Heart right ventricle (tissue), 16 donors: ENCODE results near the gene BNIP5. TPM values are rescaled to one million over a fixed set of nuclear protein-coding genes. Genes with fewer than 3 reads are reported as not detected.
A peak's percentile ranks its signal among the peaks of the same experiment; 100 is the strongest.

Source experiments
- ATAC-seq, 8 donors: fragments of 200-7000 bp; cut with Tn5 transposase; one replicate each; pipeline ENCODE4 v1.9.1; 2020; ENCODE audit warnings: mild to moderate bottlenecking in 8 of 8, moderate library complexity in 8 of 8, moderate number of reproducible peaks in 1 of 8
- DNase-seq, 2 donors: peaks; one replicate each; pipeline ENCODE4 v3.0.0-alpha.2; 2020
- H3K27ac ChIP-seq, 10 donors: fragments of 200-600 bp; sonication (generic) in 2 of 10; one replicate each; pipeline versions ENCODE4 v1.5.0 to v1.8.0; 2020 to 2022; ENCODE audit warnings: mild to moderate bottlenecking in 3 of 10
- H3K27me3 ChIP-seq, 7 donors: fragments of 200-600 bp; one replicate each; pipeline ENCODE4 v1.8.0; 2021 to 2022; ENCODE audit warnings: mild to moderate bottlenecking in 2 of 7
- H3K36me3 ChIP-seq, 9 donors: fragments of 200-600 bp; sonication (generic) in 1 of 9; one replicate each; pipeline versions ENCODE4 v1.5.0 to v1.8.0; 2020 to 2022; ENCODE audit warnings: mild to moderate bottlenecking in 2 of 9
- H3K4me1 ChIP-seq, 9 donors: fragments of 200-600 bp; sonication (generic) in 1 of 9; one replicate each; pipeline versions ENCODE4 v1.5.0 to v1.8.0; 2020 to 2022; ENCODE audit warnings: mild to moderate bottlenecking in 4 of 9
- H3K4me3 ChIP-seq, 10 donors: fragments of 200-600 bp; sonication (generic) in 2 of 10; one replicate each; pipeline versions ENCODE4 v1.5.0 to v1.8.0; 2020 to 2022; ENCODE audit warnings: mild to moderate bottlenecking in 7 of 10, moderate library complexity in 2 of 10
- H3K9me3 ChIP-seq, 11 donors: fragments of 200-600 bp in 10 of 11; sonication (generic) in 2 of 11; one replicate each; pipeline versions ENCODE4 v1.5.0 to v1.8.0; 2013 to 2022; ENCODE audit warnings: mild to moderate bottlenecking in 2 of 11, control low read depth in 1 of 11, moderate library complexity in 1 of 11
- WGBS, 2 donors: extraction: QIAGEN DNeasy Blood & Tissue Kit; methylation state at CpG; one replicate each; pipeline ENCODE4 v1.1.7; 2013; ENCODE audit warnings: inconsistent platforms in 1 of 2; 5-methylcytosine and 5-hydroxymethylcytosine counted together
- intact Hi-C, 10 donors: fragments of 100-400 bp; cut with DNase I; formaldehyde crosslinking; loops; one replicate each; pipeline versions ENCODE4 v1.11.1 to v1.14.2; 2022
- polyA plus RNA-seq, 2 donors: library from polyadenylated mRNA; stranded (reverse); fragments of 200-250 nt; gene quantifications; one replicate each; pipeline ENCODE4 v1.2.3, GENCODE V29; 2013
- total RNA-seq, 10 donors: library from RNA; stranded (reverse); fragmentation: NEBNext Ultra II Directional in 3 of 10; extraction: Animal tissue kit (Norgen Biotek cat#: 25700) in 3 of 10; gene quantifications; one replicate each; pipeline versions ENCODE4 v1.2.1 to v1.2.4, GENCODE V29; 2021 to 2023
- TF ChIP-seq, protein P1 (sequence below), 9 donors: fragments of 200-600 bp; sonication (generic) in 2 of 9; IDR thresholded peaks; one replicate each; pipeline versions ENCODE4 v1.5.0 to v1.8.0; 2021 to 2022; ENCODE audit warnings: antibody characterized with exemption in 9 of 9, mild to moderate bottlenecking in 5 of 9, moderate library complexity in 1 of 9
- donor health status: Arrhythmogenic right ventricular cardiomyopathy.
- donor health status: ischemic (EF 13 %, LVEDD 7.1; RV severe dilation, severe dysfunction).
- donor health status: healthy with polysubstance abuse.
- donor health status: DM: no; HTN: yes; CAD: no.
- donor health status: DM: no; HTN: no; CAD: no.
- donor health status: ischemic (EF 25% LVEDD 6.9; RV normal size, moderate dysfunction).
- donor health status: ischemic (EF 25% LVEDD 5.7; RV mildly dilated, moderate dysfunction).
- donor health status: healthy.
- donor health status: DM: yes; HTN: yes; CAD: no.
- donor health status: Ischemic cardiomyopathy.
- donor health status: ischemic (EF 35%, LVEDD 5.7; RV mildly dilated, moderate dysfunction).
- donor health status: nonischemic (EF 11% LVEDD 7.7; RV severe dilation, severe dysfunction).
- donor health status: DM: yes; HTN: yes; CAD: no.
- donor health status: PGD.
- donor health status: ischemic (EF 29% LVEDD 5.4; RV normal size, mild dysfunction).
- donor health status: nonischemic (EF 23%, LVEDD 6.1; RV moderate dilation, normal function).

BNIP5 gene
- total and polyA plus RNA-seq, 12 donors, result not detected

GRCh38 chr6:36352477-36353157 lies 15.9 kb upstream of the BNIP5 start:
- Histone ChIP-seq H3K36me3 (no peaks in the 10 kb centered on the region), H3K4me3 (no peak overlapping the region), H3K27ac (no peak overlapping the region), H3K9me3 (peaks cover 0 to 7% (median 0%) of the 10 kb centered on the region in 11 donors), H3K27me3 (peaks cover 0 to 73% (median 28%) of the 10 kb centered on the region in 7 donors), H3K4me1 (peaks cover 0 to 39% (median 19%) of the 10 kb centered on the region in 9 donors)
- intact Hi-C loops, result loop anchor here in 4 of 10 donors (10.0 kb wide), 2 partner anchors 228 to 328 kb away; partner anchors contain the start of genes MAPK14 (in 2 of the 4) and SLC26A8 (in 2 of the 4)
- no peak for DNase-seq
- TF ChIP-seq, protein P1, sequence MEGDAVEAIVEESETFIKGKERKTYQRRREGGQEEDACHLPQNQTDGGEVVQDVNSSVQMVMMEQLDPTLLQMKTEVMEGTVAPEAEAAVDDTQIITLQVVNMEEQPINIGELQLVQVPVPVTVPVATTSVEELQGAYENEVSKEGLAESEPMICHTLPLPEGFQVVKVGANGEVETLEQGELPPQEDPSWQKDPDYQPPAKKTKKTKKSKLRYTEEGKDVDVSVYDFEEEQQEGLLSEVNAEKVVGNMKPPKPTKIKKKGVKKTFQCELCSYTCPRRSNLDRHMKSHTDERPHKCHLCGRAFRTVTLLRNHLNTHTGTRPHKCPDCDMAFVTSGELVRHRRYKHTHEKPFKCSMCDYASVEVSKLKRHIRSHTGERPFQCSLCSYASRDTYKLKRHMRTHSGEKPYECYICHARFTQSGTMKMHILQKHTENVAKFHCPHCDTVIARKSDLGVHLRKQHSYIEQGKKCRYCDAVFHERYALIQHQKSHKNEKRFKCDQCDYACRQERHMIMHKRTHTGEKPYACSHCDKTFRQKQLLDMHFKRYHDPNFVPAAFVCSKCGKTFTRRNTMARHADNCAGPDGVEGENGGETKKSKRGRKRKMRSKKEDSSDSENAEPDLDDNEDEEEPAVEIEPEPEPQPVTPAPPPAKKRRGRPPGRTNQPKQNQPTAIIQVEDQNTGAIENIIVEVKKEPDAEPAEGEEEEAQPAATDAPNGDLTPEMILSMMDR (IDR thresholded peaks at IDR 0.05), result no peak
- ATAC-seq, result no peak
- 89 to 93% methylated on average over 8 of the region's 8 CpGs for WGBS, 2 donors

- intact Hi-C loops, result loop anchor here in 4 of 10 donors (10.0 kb wide), 2 partner anchors 226 to 326 kb away; partner anchors contain the start of genes MAPK14 (in 2 of the 4) and SLC26A8 (in 2 of the 4)
- TF ChIP-seq, protein P1 (IDR thresholded peaks at IDR 0.05), result no peak
- no peak overlapping the region for H3K4me3 ChIP-seq
- H3K36me3 ChIP-seq, result no peaks in the 10 kb centered on the region
- H3K27me3 ChIP-seq, result peaks cover 0 to 79% (median 40%) of the 10 kb centered on the region in 7 donors
- H3K4me1 ChIP-seq, result peaks cover 0 to 32% (median 19%) of the 10 kb centered on the region in 9 donors
- H3K27ac ChIP-seq, result peak overlapping the region in 2 of 10 donors; percentile 39 to 71
- WGBS, 2 donors, result 44 to 47% methylated on average over 15 of the region's 15 CpGs
- DNase-seq (no peak), ATAC-seq (peak; percentile 26 to 85 (median 66))
- peaks cover 0 to 7% (median 0%) of the 10 kb centered on the region in 11 donors for H3K9me3 ChIP-seq
Measured at GRCh38 chr6:36350681-36351571, 14.2 kb upstream of the BNIP5 start.

GRCh38 chr6:36350082-36350481 lies 13.4 kb upstream of the BNIP5 start:
- DNase-seq, result no peak
- H3K4me1 ChIP-seq, result peaks cover 0 to 28% (median 19%) of the 10 kb centered on the region in 9 donors
- TF ChIP-seq, protein P1 (IDR thresholded peaks at IDR 0.05), result no peak
- WGBS, 2 donors, result 59 to 70% methylated on average over 4 of the region's 4 CpGs
- peaks cover 0 to 7% (median 0%) of the 10 kb centered on the region in 11 donors for H3K9me3 ChIP-seq
- intact Hi-C loops, result loop anchor here in 4 of 10 donors (10.0 kb wide), 2 partner anchors 225 to 325 kb away; partner anchors contain the start of genes MAPK14 (in 2 of the 4) and SLC26A8 (in 2 of the 4)
- H3K27ac ChIP-seq, result peak overlapping the region in 2 of 10 donors; percentile 39 to 71
- H3K27me3 ChIP-seq, result peaks cover 0 to 79% (median 36%) of the 10 kb centered on the region in 7 donors
- H3K4me3 ChIP-seq, result no peak overlapping the region
- H3K36me3 ChIP-seq, result no peaks in the 10 kb centered on the region
- peak in 7 of 8 donors; percentile 49 to 87 (median 74) for ATAC-seq

DNA sequence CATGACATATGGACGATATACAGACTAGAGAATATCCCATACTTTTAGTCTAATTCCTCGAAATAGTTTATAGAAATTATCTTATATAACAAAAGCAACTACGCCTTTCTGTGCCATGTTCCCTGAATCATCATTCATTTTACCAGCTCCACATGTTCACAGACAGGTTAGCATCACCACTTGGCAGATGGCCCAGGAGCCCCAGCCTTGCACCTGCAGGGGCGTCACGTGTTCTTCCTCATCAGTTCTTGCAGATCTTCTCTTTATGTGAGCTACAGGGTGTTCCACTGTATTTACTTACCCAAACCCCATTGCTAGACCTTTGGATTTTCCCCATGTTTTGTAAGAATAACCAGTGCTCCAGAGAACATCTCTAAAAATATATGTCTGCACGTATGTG lies 12.6 kb upstream of the BNIP5 start:
- H3K4me1 ChIP-seq, result peaks cover 0 to 28% (median 19%) of the 10 kb centered on the region in 9 donors
- H3K9me3 ChIP-seq, result peaks cover 0 to 7% (median 0%) of the 10 kb centered on the region in 11 donors
- no peak overlapping the region for H3K27ac ChIP-seq
- ATAC-seq (no peak), DNase-seq (no peak)
- intact Hi-C loops, result no loop called here
- TF ChIP-seq, protein P1 (IDR thresholded peaks at IDR 0.05), result no peak
- no peaks in the 10 kb centered on the region for H3K36me3 ChIP-seq
- peaks cover 0 to 79% (median 33%) of the 10 kb centered on the region in 7 donors for H3K27me3 ChIP-seq
- 81 to 90% methylated on average over 6 of the region's 6 CpGs for WGBS, 2 donors
- H3K4me3 ChIP-seq, result no peak overlapping the region
